Measurements from ENCODE around the gene MOCOS. TPM values are rescaled to one million over a fixed set of nuclear protein-coding genes. Genes with fewer than 3 reads are reported as not detected.

The MOCOS gene
- total and polyA plus RNA-seq, 4 donors = 1.9 to 27.0 (median 17.0) TPM

DNA sequence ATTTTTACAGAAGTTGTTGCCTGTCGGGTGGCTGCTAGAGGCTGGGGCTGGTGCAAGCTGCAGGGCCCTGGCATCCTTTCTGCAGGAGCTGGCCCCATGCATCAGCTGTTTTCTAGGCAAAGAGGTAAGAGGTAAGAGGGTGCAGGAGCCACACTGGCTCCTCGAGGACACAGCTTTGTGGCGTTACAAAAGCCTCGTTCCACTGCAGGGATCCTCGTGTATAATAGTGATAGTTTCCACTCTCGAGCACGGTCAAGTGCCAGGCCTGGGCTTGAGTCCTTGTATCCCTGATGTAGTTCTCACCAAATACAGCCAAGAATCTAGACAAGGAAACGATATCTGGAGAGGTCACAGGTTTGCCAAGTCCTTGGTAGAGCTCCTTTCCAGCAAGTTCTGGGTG, 77.0 kb downstream of the MOCOS start:
- Histone ChIP-seq H3K9ac (ENCODE audit: low read depth in 1 of 2, low read length in 2 of 2) (no peak overlapping the region), H3K4me3 (ENCODE audit: low read depth in 1 of 3, low read length in 3 of 3) (no peak overlapping the region), H3K4me1 (ENCODE audit: control insufficient read depth in 4 of 4, insufficient read depth in 4 of 4, low read length in 3 of 4) (no peaks in the 10 kb centered on the region), H3K9me3 (ENCODE audit: control insufficient read depth in 4 of 4, low read length in 3 of 4) (no peaks in the 10 kb centered on the region), H3K36me3 (ENCODE audit: control insufficient read depth in 4 of 4, insufficient read depth in 3 of 4, low read depth in 1 of 4, low read length in 3 of 4) (peaks cover 0 to 22% (median 15%) of the 10 kb centered on the region in 4 donors), H3K27ac (ENCODE audit: low read depth in 1 of 2, low read length in 2 of 2) (no peak overlapping the region), H3K27me3 (ENCODE audit: control insufficient read depth in 4 of 4, insufficient read depth in 4 of 4, low read length in 3 of 4) (no peaks in the 10 kb centered on the region)
- DNase-seq (ENCODE audit: low spot score) = no peak
- WGBS = 94% methylated on average over 8 of the region's 8 CpGs
- TF ChIP-seq EGR1 (IDR thresholded peaks at IDR 0.05; ENCODE audit: low read depth in 2 of 2) = no peak
- no peak for TF ChIP-seq RXRA (IDR thresholded peaks at IDR 0.05)
- no peak for TF ChIP-seq RAD21 (IDR thresholded peaks at IDR 0.05)
- TF ChIP-seq NR2F2 (IDR thresholded peaks at IDR 0.05) = no peak
- TF ChIP-seq, protein P1, sequence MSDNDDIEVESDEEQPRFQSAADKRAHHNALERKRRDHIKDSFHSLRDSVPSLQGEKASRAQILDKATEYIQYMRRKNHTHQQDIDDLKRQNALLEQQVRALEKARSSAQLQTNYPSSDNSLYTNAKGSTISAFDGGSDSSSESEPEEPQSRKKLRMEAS (IDR thresholded peaks at IDR 0.05) = no peak
- TF ChIP-seq, protein P2, sequence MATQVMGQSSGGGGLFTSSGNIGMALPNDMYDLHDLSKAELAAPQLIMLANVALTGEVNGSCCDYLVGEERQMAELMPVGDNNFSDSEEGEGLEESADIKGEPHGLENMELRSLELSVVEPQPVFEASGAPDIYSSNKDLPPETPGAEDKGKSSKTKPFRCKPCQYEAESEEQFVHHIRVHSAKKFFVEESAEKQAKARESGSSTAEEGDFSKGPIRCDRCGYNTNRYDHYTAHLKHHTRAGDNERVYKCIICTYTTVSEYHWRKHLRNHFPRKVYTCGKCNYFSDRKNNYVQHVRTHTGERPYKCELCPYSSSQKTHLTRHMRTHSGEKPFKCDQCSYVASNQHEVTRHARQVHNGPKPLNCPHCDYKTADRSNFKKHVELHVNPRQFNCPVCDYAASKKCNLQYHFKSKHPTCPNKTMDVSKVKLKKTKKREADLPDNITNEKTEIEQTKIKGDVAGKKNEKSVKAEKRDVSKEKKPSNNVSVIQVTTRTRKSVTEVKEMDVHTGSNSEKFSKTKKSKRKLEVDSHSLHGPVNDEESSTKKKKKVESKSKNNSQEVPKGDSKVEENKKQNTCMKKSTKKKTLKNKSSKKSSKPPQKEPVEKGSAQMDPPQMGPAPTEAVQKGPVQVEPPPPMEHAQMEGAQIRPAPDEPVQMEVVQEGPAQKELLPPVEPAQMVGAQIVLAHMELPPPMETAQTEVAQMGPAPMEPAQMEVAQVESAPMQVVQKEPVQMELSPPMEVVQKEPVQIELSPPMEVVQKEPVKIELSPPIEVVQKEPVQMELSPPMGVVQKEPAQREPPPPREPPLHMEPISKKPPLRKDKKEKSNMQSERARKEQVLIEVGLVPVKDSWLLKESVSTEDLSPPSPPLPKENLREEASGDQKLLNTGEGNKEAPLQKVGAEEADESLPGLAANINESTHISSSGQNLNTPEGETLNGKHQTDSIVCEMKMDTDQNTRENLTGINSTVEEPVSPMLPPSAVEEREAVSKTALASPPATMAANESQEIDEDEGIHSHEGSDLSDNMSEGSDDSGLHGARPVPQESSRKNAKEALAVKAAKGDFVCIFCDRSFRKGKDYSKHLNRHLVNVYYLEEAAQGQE (IDR thresholded peaks at IDR 0.05) = no peak
- TF ChIP-seq GABPA (IDR thresholded peaks at IDR 0.05 in 1 of 2, conservative IDR thresholded peaks at IDR 0.05 in 1 of 2) = no peak
- TF ChIP-seq TAF1 (conservative IDR thresholded peaks at IDR 0.05) = no peak
- TF ChIP-seq HNF4G (IDR thresholded peaks at IDR 0.05) = no peak
- TF ChIP-seq, protein P3, sequence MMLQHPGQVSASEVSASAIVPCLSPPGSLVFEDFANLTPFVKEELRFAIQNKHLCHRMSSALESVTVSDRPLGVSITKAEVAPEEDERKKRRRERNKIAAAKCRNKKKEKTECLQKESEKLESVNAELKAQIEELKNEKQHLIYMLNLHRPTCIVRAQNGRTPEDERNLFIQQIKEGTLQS (IDR thresholded peaks at IDR 0.05) = no peak

DNA sequence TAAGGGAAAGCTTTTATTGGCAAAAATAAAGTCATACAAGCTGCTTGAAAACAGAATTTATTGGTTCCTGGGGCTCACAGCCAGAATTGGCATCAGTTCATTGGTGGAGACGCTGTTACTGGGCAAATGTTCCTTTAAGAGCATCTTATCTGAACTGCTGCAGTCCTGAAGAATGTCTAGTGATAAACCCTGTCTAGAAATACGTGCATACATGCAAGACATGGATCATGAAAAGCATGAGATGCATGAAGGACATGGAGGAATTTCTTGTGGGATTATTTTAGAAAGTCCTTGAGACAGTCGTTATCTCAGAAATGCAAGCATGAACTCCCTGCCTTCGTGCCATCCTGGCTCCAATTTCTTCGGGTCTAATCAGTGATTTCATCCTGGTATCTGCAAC, 77.7 kb downstream of the MOCOS start:
- no peak for DNase-seq (ENCODE audit: low spot score)
- H3K27ac ChIP-seq (ENCODE audit: low read depth in 1 of 2, low read length in 2 of 2) = no peak overlapping the region
- H3K9ac ChIP-seq (ENCODE audit: low read depth in 1 of 2, low read length in 2 of 2) = no peak overlapping the region
- no peaks in the 10 kb centered on the region for H3K4me1 ChIP-seq (ENCODE audit: control insufficient read depth in 4 of 4, insufficient read depth in 4 of 4, low read length in 3 of 4)
- peaks cover under 1 to 28% (median 15%) of the 10 kb centered on the region in 4 donors for H3K36me3 ChIP-seq (ENCODE audit: control insufficient read depth in 4 of 4, insufficient read depth in 3 of 4, low read depth in 1 of 4, low read length in 3 of 4)
- no peaks in the 10 kb centered on the region for H3K27me3 ChIP-seq (ENCODE audit: control insufficient read depth in 4 of 4, insufficient read depth in 4 of 4, low read length in 3 of 4)
- H3K4me3 ChIP-seq (ENCODE audit: low read depth in 1 of 3, low read length in 3 of 3) = no peak overlapping the region
- TF ChIP-seq, protein P1 (IDR thresholded peaks at IDR 0.05) = no peak
- TF ChIP-seq HNF4A (conservative IDR thresholded peaks at IDR 0.05) (no peak), YY1 (IDR thresholded peaks at IDR 0.05) (no peak), SP1 (IDR thresholded peaks at IDR 0.05) (no peak), RAD21 (IDR thresholded peaks at IDR 0.05) (no peak), GABPA (IDR thresholded peaks at IDR 0.05 in 1 of 2, conservative IDR thresholded peaks at IDR 0.05 in 1 of 2) (no peak), HNF4G (IDR thresholded peaks at IDR 0.05) (no peak), RXRA (IDR thresholded peaks at IDR 0.05) (no peak), NR2F2 (IDR thresholded peaks at IDR 0.05) (no peak)
- TF ChIP-seq, protein P4, sequence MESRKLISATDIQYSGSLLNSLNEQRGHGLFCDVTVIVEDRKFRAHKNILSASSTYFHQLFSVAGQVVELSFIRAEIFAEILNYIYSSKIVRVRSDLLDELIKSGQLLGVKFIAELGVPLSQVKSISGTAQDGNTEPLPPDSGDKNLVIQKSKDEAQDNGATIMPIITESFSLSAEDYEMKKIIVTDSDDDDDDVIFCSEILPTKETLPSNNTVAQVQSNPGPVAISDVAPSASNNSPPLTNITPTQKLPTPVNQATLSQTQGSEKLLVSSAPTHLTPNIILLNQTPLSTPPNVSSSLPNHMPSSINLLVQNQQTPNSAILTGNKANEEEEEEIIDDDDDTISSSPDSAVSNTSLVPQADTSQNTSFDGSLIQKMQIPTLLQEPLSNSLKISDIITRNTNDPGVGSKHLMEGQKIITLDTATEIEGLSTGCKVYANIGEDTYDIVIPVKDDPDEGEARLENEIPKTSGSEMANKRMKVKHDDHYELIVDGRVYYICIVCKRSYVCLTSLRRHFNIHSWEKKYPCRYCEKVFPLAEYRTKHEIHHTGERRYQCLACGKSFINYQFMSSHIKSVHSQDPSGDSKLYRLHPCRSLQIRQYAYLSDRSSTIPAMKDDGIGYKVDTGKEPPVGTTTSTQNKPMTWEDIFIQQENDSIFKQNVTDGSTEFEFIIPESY (IDR thresholded peaks at IDR 0.05) = no peak
- TF ChIP-seq, protein P5, sequence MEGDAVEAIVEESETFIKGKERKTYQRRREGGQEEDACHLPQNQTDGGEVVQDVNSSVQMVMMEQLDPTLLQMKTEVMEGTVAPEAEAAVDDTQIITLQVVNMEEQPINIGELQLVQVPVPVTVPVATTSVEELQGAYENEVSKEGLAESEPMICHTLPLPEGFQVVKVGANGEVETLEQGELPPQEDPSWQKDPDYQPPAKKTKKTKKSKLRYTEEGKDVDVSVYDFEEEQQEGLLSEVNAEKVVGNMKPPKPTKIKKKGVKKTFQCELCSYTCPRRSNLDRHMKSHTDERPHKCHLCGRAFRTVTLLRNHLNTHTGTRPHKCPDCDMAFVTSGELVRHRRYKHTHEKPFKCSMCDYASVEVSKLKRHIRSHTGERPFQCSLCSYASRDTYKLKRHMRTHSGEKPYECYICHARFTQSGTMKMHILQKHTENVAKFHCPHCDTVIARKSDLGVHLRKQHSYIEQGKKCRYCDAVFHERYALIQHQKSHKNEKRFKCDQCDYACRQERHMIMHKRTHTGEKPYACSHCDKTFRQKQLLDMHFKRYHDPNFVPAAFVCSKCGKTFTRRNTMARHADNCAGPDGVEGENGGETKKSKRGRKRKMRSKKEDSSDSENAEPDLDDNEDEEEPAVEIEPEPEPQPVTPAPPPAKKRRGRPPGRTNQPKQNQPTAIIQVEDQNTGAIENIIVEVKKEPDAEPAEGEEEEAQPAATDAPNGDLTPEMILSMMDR (IDR thresholded peaks at IDR 0.05; ENCODE audit: low read depth, low read length, missing input control) = no peak
- TF ChIP-seq, protein P2 (IDR thresholded peaks at IDR 0.05) = no peak
- TF ChIP-seq, protein P3 (IDR thresholded peaks at IDR 0.05) = no peak
- no peaks in the 10 kb centered on the region for H3K9me3 ChIP-seq (ENCODE audit: control insufficient read depth in 4 of 4, low read length in 3 of 4)
- WGBS = 65% methylated on average over 5 of the region's 5 CpGs

Measured in liver (tissue), 9 donors.